Endothelial cell of umbilical vein (primary cell): ENCODE measurements around the gene DDX31. TPM values are rescaled to one million over a fixed set of nuclear protein-coding genes. Genes with fewer than 3 reads are reported as not detected.

ENCODE experiments used
- BruUV-seq: library from RNA; stranded (reverse); fragments of 400-500 nt; replicated peaks from 2 replicates; lab custom pipeline; 2021; lab: Mats Ljungman, UMichigan
- CTCF ChIA-PET: fragments of 300-600, 350-600 bp; sonication (Branson Sonifier 250); formaldehyde crosslinking; loops from one replicate; lab custom pipeline; 2021; ENCODE audit warnings: antibody characterized with exemption, inconsistent platforms; lab: Charles Lee
- POLR2A ChIA-PET: fragments of 300-600, 350-600 bp; sonication (Branson Sonifier 250); formaldehyde crosslinking; loops from one replicate; lab custom pipeline; 2021; ENCODE audit warnings: antibody characterized with exemption, inconsistent platforms; lab: Charles Lee
- DNase-seq: peaks from one replicate; pipeline ENCODE4 v3.0.0-alpha.2; 2011; ENCODE audit warnings: low read depth, low spot score
- FAIRE-seq: peaks from 2 replicates; lab custom pipeline; 2011; peaks lifted over from hg19 to GRCh38; lab: Jason Lieb, UNC
- H2AFZ ChIP-seq: 2 replicates; pipeline ENCODE4 v1.6.0; 2012; ENCODE audit warnings: low read depth, low read length, control low read depth, inconsistent platforms
- H3K27ac ChIP-seq: 2 replicates; pipeline ENCODE4 v1.5.1; 2011; ENCODE audit warnings: low read depth, mild to moderate bottlenecking, control low read depth, low read length, moderate library complexity; ENCODE audit not compliant: insufficient read depth
- H3K27me3 ChIP-seq, 2 experiments: 2 replicates each; pipeline versions ENCODE4 v1.6.0 to v1.6.1; 2011; ENCODE audit warnings: low read length in 2 of 2, mixed read lengths in 1 of 2; ENCODE audit not compliant: control insufficient read depth in 2 of 2, insufficient read depth in 2 of 2
- H3K36me3 ChIP-seq, 2 experiments: 2 replicates in 1 of 2; 3 replicates in 1 of 2; pipeline ENCODE4 v1.5.1; 2011; ENCODE audit warnings: low read length in 2 of 2, mild to moderate bottlenecking in 1 of 2, moderate library complexity in 1 of 2; ENCODE audit not compliant: control insufficient read depth in 2 of 2, insufficient read depth in 2 of 2; ENCODE audit errors: extremely low read depth in 1 of 2
- H3K4me1 ChIP-seq: 3 replicates; pipeline ENCODE4 v1.5.1; 2011; ENCODE audit warnings: mild to moderate bottlenecking, low read length; ENCODE audit not compliant: control insufficient read depth, insufficient read depth; ENCODE audit errors: extremely low read depth
- H3K4me2 ChIP-seq: 2 replicates; pipeline ENCODE4 v1.6.1; 2011; ENCODE audit warnings: low read length, control low read depth, mixed read lengths; ENCODE audit not compliant: insufficient read depth
- H3K4me3 ChIP-seq, 3 experiments: fragments of 200-600 bp in 1 of 3; sonication (generic), shearing (Covaris generic) in 1 of 3; replicated peaks in 1 of 3; 2 replicates each; pipeline ENCODE4 v1.5.1; 2011 to 2016; ENCODE audit warnings: control low read depth in 3 of 3, low read length in 3 of 3, mild to moderate bottlenecking in 2 of 3, inconsistent platforms in 1 of 3, low read depth in 1 of 3, moderate library complexity in 1 of 3; ENCODE audit not compliant: insufficient read depth in 1 of 3
- H3K79me2 ChIP-seq: 2 replicates; pipeline ENCODE4 v1.6.0; 2012; ENCODE audit warnings: low read length, inconsistent platforms; ENCODE audit not compliant: control insufficient read depth, insufficient read depth
- H3K9ac ChIP-seq: replicated peaks from 2 replicates; pipeline ENCODE3; 2011; ENCODE audit warnings: low read length, control low read depth; ENCODE audit not compliant: insufficient read depth; ENCODE audit errors: extremely low read depth
- H3K9me1 ChIP-seq: replicated peaks from 3 replicates; pipeline ENCODE4 v1.6.0; 2011; ENCODE audit warnings: mild to moderate bottlenecking, low read length; ENCODE audit not compliant: control insufficient read depth, insufficient read depth; ENCODE audit errors: extremely low read depth
- H3K9me3 ChIP-seq: replicated peaks from 2 replicates; pipeline ENCODE4 v1.5.1; 2012; ENCODE audit warnings: low read length, inconsistent platforms; ENCODE audit not compliant: control insufficient read depth, insufficient read depth
- H4K20me1 ChIP-seq: replicated peaks from 2 replicates; pipeline ENCODE3; 2011; ENCODE audit warnings: mild to moderate bottlenecking, low read length; ENCODE audit not compliant: control insufficient read depth, insufficient read depth; ENCODE audit errors: extremely low read depth
- CTCF ChIP-seq, 2 donors: IDR thresholded peaks; 1 replicate in 1 of 2; 2 replicates in 1 of 2; pipeline ENCODE4 v1.5.1; 2011; ENCODE audit warnings: low read length in 2 of 2, mild to moderate bottlenecking in 2 of 2, moderate library complexity in 2 of 2, control low read depth in 1 of 2, inconsistent platforms in 1 of 2, low read depth in 1 of 2; ENCODE audit not compliant: insufficient read depth in 1 of 2; ENCODE audit errors: extremely low read depth in 1 of 2
- EZH2 ChIP-seq: IDR thresholded peaks from 2 replicates; pipeline ENCODE4 v1.6.1; 2012; ENCODE audit warnings: borderline replicate concordance, low read depth, mild to moderate bottlenecking, moderate library complexity, low read length, inconsistent platforms; ENCODE audit not compliant: severe bottlenecking
- JUN ChIP-seq: IDR thresholded peaks from 2 replicates; pipeline ENCODE4 v1.6.1; 2011; ENCODE audit warnings: borderline replicate concordance, low read depth; ENCODE audit not compliant: insufficient read length, insufficient read depth
- MYC ChIP-seq: IDR thresholded peaks from one replicate; pipeline ENCODE4 v1.6.1; 2011; ENCODE audit warnings: mild to moderate bottlenecking, low read depth, low read length
- dilution Hi-C: fragments of 300-500 bp; cut with MboI; formaldehyde crosslinking; loops from one replicate; pipeline ENCODE4 v1.15.0; 2019; ENCODE audit warnings: low sequenced_read_pairs; ENCODE audit not compliant: extremely low pct_ligation_motif_present
- intact Hi-C: fragments of 100-400 bp; cut with micrococcal nuclease; formaldehyde crosslinking; loops from one replicate; pipeline ENCODE4 v1.10.0; 2022
- polyA plus RNA-seq, 4 experiments: library from polyadenylated mRNA; depleted of rRNA in 3 of 4; stranded (reverse) in 3 of 4; unstranded in 1 of 4; fragments of >200 nt; gene quantifications; 2 replicates each; pipeline versions ENCODE4 v1.2.1 to v1.2.3, GENCODE V29; 2011 to 2012; ENCODE audit warnings: missing spikeins in 1 of 4
- total RNA-seq: library from RNA; stranded (reverse); gene quantifications from 2 replicates; pipeline ENCODE4 v1.2.3, GENCODE V29; 2021

DDX31 gene
- total and polyA plus RNA-seq, 2 donors (not counting 3 experiments of a cell fraction or from before 2014, with no cell fraction given): 8.0 to 16.3 TPM

DNA sequence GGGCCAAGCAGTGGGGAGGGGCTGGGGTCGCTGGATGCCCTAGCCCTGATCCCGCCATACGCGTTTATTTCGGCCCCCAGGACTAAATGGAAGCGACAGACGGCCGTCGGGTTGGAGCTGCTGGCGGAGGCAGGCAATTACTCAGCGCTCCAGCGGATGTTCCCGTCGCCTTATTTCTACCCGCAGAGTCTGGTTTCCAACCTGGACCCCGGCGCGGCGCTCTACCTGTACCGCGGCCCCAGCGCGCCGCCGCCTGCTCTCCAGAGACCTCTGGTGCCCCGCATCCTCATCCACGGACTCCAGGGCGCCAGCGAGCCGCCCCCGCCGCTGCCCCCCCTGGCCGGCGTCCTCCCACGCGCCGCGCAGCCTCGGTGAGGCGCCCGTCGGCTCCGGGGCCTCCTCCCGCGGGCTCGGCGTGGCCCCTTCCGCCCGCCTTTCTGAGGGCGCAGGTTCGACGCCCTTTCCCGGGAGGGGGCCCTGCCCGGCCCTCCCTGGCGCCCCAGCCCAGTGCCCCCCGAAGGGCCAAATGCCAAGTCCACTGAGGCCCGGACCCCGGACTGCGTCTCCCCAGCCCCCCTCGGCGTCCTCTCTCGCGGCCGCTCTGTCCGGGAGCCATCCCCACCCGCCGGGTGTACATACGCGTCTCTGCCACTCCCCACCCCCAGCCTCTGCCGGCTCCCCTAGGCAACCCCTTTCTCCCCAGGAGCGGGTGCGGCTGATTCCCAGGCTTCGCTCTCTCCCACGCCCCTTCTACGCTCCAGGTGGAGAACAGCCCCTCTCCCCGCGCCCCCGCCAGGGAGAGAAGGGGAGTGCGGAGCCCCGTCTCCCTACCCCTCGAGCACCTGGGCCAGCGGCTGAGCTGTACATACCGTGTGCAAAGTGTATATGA is 80.4 kb downstream of the DDX31 start:
- BruUV-seq: no TSS peak
- no peaks in the 10 kb centered on the region for H3K79me2 ChIP-seq
- no peaks in the 10 kb centered on the region for H3K9me1 ChIP-seq
- no peak overlapping the region for H3K4me3 ChIP-seq
- no peak overlapping the region for H3K4me2 ChIP-seq
- POLR2A ChIA-PET: no interaction called here
- no peaks in the 10 kb centered on the region for H3K9me3 ChIP-seq
- no peaks in the 10 kb centered on the region for H3K4me1 ChIP-seq
- no peak overlapping the region for H3K9ac ChIP-seq
- CTCF ChIA-PET: interaction anchor here (2.1 kb wide), 1 partner anchor 82 kb away, joined by 4 read pairs; no protein-coding TSS in a partner anchor
- intact Hi-C loops (no loop called here), dilution Hi-C loops (no loop called here)
- FAIRE-seq: no peak
- H2AFZ ChIP-seq: no peak overlapping the region
- no peaks in the 10 kb centered on the region for H4K20me1 ChIP-seq
- peaks cover 0 to 2% of the 10 kb centered on the region in 2 experiments for H3K36me3 ChIP-seq
- H3K27me3 ChIP-seq: peaks cover 74 to 78% of the 10 kb centered on the region in 2 experiments
- TF ChIP-seq EZH2 (peak; percentile 92), JUN (no peak), CTCF (IDR thresholded peaks at IDR 0.05; ENCODE audit: extremely low read depth in 1 of 2, insufficient read depth in 1 of 2, low read depth in 1 of 2, low read length in 2 of 2) (no peak), MYC (no peak)
- no peak for DNase-seq
- H3K27ac ChIP-seq: no peak overlapping the region
